AG09309 (cell line): ENCODE data around the gene NIM1K.
"Not testable (repeated sequence)": the region's sequence is repeated elsewhere in the genome, so short reads cannot be mapped to it uniquely, and the experiment has no call there.

Source experiments
- DNase-seq: peaks from one replicate; pipeline ENCODE4 v3.0.0-alpha.2; 2010; ENCODE audit warnings: low read depth
- H3K4me3 ChIP-seq: 2 replicates; pipeline ENCODE4 v1.5.1; 2011; ENCODE audit warnings: mild to moderate bottlenecking, low read depth, low read length, moderate library complexity; ENCODE audit not compliant: control insufficient read depth
- CTCF ChIP-seq: IDR thresholded peaks from 2 replicates; pipeline ENCODE4 v1.5.1; 2011; ENCODE audit warnings: mild to moderate bottlenecking, low read depth, low read length, inconsistent platforms; ENCODE audit not compliant: insufficient read depth, control insufficient read depth; ENCODE audit errors: missing control alignments

NIM1K gene

GRCh38 chr5:43245724-43246385 is 53.8 kb downstream of the NIM1K start:
- no peak for DNase-seq
- H3K4me3 ChIP-seq = no peak overlapping the region
- TF ChIP-seq CTCF = no peak

DNA sequence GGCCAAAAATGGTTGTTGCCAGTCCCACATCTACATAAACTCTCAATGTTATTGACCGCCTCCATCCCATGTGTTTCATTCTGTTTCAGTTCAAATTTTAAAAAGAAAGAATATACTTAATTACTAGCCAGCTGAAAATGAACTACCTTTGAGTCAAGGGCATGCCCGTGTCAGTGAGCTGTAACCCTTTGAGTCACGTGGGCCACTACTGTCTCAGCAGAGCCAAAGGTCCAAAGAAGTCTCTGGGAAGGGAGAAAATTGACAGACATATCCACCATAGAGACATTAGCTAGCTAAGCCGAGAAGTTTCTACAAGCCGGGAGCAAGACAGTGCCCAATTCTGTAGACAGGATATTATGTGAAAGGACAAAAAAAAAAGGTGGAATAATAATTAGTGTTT is 59.7 kb downstream of the NIM1K start:
- no peak overlapping the region for H3K4me3 ChIP-seq
- no peak for TF ChIP-seq CTCF
- no peak for DNase-seq

GRCh38 chr5:43255704-43256103 is 63.7 kb downstream of the NIM1K start:
- TF ChIP-seq CTCF = no peak
- H3K4me3 ChIP-seq = no peak overlapping the region

DNA sequence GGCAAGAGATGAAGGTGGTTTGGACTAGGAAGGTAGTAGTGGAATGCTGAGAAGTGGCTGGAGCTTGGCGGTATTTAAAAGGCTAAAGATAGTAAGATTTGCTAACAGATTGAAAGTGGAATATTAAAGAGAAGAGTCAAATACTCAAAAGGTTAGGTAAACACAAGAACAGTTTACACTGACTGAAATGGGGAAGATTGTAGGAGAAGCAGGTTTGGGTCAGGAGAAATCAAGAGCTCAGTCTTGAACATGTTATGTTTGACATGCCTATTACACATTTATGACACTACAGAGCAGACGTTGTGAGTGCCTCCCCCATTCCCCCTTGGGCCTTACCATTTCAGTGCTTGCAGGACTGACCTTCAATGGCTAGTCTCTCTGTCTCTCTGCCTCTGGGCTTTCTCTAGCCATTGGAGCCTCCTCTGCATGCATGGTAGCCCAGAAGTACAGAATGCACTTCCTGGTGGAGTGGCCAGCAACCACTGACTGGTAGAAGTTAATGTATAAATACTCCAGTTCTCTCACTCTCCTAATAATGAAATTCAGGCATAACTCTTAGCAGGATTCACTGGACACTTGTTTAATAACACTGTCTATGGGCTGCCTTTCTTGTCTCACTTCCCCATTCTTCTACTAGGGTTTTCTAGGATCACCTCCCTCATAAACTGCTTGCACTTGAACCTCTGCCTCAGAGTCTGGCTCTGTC is 64.4 kb downstream of the NIM1K start:
- DNase-seq = no peak
- TF ChIP-seq CTCF = no peak
- H3K4me3 ChIP-seq = no peak overlapping the region

More at GRCh38 chr5:43255704-43256103, 63.7 kb downstream of the NIM1K start:
- DNase-seq = no peak

DNA sequence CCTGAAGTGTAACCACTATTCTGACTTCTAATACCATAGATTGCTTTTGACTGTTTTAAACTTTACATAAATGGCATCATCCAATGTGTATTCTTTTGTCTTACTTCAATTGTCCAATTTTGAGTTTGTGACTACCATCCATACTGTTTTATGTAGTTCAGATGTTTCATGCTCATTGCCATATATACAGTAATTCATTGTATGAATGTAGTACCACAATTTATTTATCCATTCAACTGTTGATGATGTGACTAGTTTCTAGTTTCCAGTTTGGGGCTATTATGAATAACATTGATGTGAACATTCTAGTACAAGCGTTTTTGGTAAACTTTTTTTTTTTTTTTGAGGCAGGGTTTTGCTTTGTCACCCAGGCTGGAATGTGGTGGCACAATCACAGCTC is 66.1 kb downstream of the NIM1K start:
- DNase-seq = no peak
- TF ChIP-seq CTCF = no peak
- no peak overlapping the region for H3K4me3 ChIP-seq

DNA sequence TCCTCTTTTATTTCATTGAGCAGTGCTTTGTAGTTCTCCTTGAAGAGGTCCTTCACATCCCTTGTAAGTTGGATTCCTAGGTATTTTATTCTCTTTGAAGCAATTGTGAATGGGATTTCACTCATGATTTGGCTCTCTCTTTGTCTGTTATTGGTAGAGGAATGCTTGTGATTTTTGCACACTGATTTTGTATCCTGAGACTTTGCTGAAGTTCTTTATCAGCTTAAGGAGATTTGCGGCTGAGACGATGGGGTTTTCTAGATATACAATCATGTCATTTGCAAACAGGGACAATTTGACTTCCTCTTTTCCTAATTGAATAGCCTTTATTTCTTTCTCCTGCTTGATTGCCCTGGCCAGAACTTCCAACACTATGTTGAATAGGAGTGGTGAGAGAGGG is 70.2 kb downstream of the NIM1K start:
- DNase-seq, H3K4me3 ChIP-seq: not testable (repeated sequence)

GRCh38 chr5:43268188-43268820 is 76.3 kb downstream of the NIM1K start:
- no peak overlapping the region for H3K4me3 ChIP-seq
- no peak for TF ChIP-seq CTCF
- DNase-seq = no peak
